Hematopoietic multipotent progenitor cell treated with erythropoietin and hydrocortisone succinate and interleukin-3 and kit ligand, for 6 days (in vitro differentiated cells): ENCODE data around the gene EXOSC2.

ENCODE experiments used
- DNase-seq: peaks from one replicate; pipeline ENCODE4 v3.0.0-alpha.2; 2015

EXOSC2 gene

DNA sequence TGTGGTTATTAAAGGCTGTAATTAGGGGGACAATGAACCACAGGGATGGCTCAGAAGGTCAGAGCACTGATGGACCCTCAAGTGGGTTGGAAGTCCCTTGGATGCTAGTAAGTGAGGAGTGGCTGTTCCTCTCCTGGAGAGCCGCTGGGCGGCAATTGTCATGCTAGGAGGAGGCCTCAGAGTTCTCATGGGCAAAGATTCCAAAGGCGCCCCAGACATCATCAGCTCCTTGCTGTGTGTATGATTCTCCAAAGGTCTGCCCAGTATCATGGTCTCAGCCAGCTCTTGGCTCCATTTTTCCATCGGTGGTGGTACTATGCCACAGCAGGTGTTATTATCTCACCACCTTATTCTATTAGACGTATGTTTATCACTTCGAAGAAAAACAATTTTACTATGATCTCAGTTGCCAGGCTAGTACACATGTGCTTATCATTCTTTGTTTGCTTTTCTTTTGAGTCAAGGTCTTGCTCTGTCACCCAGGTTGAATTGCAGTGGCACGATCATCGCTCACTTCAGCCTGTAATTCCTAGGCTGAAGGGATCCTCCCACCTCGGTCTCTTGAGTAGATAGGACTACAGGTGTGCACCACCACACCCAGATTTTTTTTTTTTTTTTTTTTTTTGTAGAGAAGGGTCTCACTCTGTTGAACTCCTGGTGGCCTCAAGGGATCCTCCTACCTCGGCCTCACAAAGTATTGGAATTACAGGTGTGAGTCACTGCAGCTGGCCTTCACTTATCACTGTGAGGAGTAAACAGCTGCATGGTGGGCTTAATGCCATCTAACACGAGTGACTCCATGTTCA lies 46.8 kb downstream of the EXOSC2 start:
- DNase-seq = no peak

DNA sequence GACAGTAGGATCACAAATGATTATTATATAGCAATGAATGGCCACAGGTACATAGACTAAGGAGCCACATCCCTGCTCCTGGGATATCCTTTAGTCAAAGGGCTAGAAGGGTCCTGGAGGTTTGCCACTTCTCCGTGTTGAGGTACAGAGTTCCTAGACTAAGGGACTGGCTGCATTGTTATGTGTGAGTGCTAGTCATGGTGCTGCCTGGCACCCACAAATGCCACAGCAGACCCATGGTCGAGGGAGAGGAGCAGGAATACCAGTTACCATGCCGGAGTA lies 47.4 kb downstream of the EXOSC2 start:
- no peak for DNase-seq

DNA sequence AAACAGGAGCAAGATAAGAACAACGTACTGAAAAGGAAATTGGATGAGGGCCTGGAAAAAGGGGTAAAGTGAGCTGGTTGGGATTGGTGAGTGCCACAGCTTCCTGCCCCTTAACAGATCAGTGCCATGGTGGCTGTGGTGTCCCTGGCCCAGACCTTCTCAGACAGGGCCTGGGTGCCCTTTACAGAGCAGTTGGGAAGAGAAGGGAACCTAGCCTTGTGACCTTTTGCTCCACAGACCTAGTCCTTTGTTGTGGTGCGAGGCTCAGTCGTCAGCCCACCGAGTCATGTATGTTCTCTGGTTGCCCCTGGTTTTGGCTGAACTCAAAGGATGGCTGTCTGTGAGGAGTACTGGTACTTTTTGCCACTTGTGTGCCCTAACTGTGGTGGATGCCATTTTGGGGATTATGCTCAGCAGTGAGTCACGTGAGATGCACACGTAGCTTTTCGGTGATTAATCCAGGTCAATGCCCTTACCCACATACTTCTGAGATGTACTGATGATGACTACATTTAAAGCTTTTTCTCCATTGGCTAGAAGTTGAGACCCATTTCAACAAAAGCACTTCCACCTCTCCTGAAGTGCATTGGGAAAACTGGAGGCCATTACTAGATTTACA lies 48.4 kb downstream of the EXOSC2 start:
- no peak for DNase-seq

DNA sequence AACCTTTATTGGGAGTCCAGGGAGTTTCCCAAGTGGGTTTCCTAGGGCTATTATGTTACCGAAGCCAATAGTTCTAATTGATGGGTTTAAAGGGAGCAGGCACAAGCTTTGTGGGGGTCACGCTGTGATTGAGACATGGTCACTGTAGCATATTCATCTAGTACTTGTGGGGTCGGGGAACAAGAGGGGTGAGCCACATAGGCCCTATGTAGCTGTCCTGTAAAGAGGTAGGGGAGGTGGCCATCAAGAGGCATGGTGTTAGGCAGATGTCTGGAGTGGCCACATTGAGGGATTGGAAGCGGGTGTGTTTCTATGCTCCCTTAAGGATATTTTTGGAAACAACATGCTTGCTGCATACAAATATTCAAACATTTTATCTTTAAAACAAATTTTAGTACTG lies 50.1 kb downstream of the EXOSC2 start:
- no peak for DNase-seq

DNA sequence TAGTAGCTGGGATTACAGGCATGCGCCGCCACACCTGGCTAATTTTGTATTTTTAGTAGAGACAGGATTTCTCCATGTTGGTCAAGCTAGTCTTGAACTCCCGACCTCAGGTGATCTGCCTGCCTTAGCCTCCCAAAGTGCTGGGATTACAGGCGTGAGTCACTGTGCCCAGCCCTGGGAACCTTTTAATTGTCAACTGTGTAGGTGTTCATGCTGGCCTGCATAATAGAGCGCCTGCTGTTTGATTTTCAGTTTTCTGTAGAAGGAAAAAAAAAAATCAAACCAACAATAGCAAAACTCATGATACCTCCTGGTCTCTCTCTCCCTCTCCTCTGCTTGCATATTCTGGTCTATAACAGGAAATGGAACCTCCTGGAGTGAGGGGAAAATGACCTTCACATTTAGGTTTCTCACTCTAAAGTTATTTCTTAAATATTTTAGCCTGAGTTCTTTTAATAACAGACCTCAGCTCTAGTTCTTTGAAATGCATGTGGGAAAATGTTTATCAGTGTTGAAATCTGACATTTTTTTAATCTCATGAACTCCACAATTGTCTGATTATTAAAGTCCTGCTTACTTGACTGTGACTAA lies 51.7 kb downstream of the EXOSC2 start:
- no peak for DNase-seq

DNA sequence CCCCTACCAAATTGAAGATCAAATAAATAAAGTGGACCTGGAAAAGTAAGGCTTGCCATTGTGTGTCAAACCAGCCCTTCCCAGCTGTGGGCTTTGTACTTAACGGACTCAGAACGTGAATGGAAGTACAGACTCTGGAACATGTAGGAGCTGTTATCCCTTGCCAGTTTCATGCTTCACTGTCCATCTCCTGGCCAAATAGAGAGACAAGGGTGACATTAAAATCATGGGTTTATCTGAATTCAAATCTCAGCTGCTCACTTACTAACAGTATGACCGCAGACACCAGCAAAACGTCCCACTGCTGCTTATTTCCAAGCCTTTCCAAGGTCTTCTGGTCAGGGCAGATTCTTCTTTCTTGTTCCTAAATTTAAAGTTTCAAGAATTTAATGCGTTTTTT lies 52.2 kb downstream of the EXOSC2 start:
- DNase-seq = no peak

DNA sequence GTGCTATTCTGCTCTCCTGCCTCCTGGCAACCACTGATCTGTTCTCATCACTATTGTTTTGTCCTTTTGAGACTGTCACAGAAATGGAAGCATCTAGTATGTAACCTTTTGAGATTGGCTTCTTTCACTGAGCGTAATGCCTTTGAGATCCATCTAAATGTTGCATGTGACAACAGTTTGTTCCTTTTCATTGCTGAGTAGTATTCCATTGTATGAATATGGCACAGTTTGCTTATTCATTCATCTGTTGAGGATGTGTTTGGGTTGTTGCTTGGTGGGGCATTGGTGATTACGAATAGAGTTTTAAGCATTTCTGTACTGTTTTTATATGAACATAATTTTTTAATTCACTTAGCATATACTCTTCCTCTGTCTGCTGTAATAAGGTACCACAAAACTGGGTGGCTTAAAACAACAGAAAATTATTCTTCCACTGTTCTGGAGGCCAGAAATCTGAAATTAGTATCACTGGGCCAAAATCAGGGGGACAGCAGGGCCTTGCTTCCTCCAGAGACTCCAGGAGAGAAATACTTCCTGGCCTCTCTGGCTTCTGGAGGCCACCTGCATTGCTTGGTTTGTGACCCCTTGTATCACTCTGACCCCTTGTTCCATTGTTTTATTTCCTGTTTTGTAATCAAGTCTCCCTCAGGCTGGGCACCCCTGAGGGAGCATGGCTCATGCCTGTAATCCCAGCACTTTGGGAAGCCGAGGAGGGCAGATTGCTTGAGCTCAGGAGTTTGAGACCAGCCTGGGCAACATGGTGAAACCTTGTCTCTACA lies 53.0 kb downstream of the EXOSC2 start:
- no peak for DNase-seq

DNA sequence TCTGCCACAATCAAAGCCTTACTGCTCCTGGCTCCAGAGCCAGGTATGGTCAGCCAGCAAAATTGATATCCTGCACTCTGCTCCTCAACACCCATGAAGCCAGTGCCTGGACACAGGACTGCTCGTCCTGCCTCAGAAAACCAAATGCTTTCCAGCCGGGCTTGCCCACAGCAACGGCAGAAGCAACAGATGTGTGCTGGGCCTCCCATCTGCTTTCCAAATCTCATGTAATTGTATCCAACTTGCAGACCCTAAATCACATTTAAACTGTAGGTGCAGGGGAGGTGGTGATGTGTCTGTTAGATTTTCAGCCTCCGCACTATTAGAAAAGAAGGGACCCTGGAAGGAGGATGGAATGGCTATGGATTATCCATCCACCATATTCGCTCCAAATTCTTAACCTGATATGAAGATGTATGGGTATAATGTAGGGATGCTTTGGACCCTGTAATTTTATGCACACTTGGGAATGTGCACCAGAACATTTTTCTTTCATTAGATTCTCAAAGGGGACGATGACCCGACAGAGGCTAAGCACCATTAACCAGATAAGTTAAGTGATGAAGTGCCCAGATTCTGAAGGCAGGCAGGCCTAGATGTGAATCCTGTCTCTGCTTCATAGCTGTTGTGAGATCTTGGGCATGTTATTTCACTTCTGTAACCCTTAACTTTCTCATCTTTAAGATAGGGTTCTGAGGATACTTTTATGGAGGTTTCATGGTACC lies 58.2 kb downstream of the EXOSC2 start:
- no peak for DNase-seq
